Activated CD4-positive, alpha-beta T cell treated with anti-CD3 and anti-CD28 coated beads, Interleukin-10, Interleukin-2, amounts not matched to agents 100 ng/mL and 50 ng/mL, durations not matched to agents 16 hours and 8 hours (primary cell): ENCODE data around the gene STK31.
"Not testable (repeated sequence)": the region's sequence is repeated elsewhere in the genome, so short reads cannot be mapped to it uniquely, and the experiment has no call there.

Experiments
- DNase-seq: peaks from one replicate; pipeline ENCODE4 v3.0.0-alpha.2; 2020

Gene STK31

GRCh38 chr7:23811540-23811939 lies 101.5 kb downstream of the STK31 start:
- DNase-seq: peak; percentile 6

- not testable (repeated sequence) for DNase-seq
Measured at GRCh38 chr7:23828125-23828524, 118.1 kb downstream of the STK31 start.

GRCh38 chr7:23832733-23833132 lies 122.7 kb downstream of the STK31 start:
- DNase-seq: not testable (repeated sequence)

- no peak for DNase-seq
Measured at GRCh38 chr7:23833405-23833804, 123.4 kb downstream of the STK31 start.

GRCh38 chr7:23844837-23845236 lies 134.8 kb downstream of the STK31 start:
- DNase-seq: not testable (repeated sequence)

- no peak for DNase-seq
Measured at GRCh38 chr7:23852135-23852534, 142.1 kb downstream of the STK31 start.

GRCh38 chr7:23852988-23853387 lies 143.0 kb downstream of the STK31 start:
- no peak for DNase-seq

- DNase-seq: peak; percentile 39
Measured at GRCh38 chr7:23863209-23863787, 153.3 kb downstream of the STK31 start.

GRCh38 chr7:23864973-23865372 lies 155.0 kb downstream of the STK31 start:
- no peak for DNase-seq

GRCh38 chr7:23873306-23873705 lies 163.3 kb downstream of the STK31 start:
- no peak for DNase-seq

- not testable (repeated sequence) for DNase-seq
Measured at GRCh38 chr7:23876526-23876925, 166.5 kb downstream of the STK31 start.
